VCaP (cell line): ENCODE measurements around the gene MIX23.

Experiments
- H3K27ac ChIP-seq: fragments of 450-650 bp; 2 replicates; pipeline ENCODE4 v1.5.1; 2017
- CTCF ChIP-seq: fragments of 450-650 bp; conservative IDR thresholded peaks from 2 replicates; pipeline ENCODE4 v1.5.1; 2017; ENCODE audit warnings: mild to moderate bottlenecking, moderate library complexity

The MIX23 gene

GRCh38 chr3:122405015-122405414 lies 22.0 kb upstream of the MIX23 start:
- TF ChIP-seq CTCF = no peak
- H3K27ac ChIP-seq = no peak overlapping the region

- TF ChIP-seq CTCF = no peak
- H3K27ac ChIP-seq = no peak overlapping the region
Observed at GRCh38 chr3:122403489-122403888, 20.5 kb upstream of the MIX23 start.

GRCh38 chr3:122398920-122399319 lies 15.9 kb upstream of the MIX23 start:
- H3K27ac ChIP-seq = peak overlapping the region; percentile 34; the same call in 1 of the 2 replicates
- TF ChIP-seq CTCF = no peak

- TF ChIP-seq CTCF = no peak
- H3K27ac ChIP-seq = no peak overlapping the region
Observed at GRCh38 chr3:122397201-122397600, 14.2 kb upstream of the MIX23 start.

- TF ChIP-seq CTCF = no peak
- no peak overlapping the region for H3K27ac ChIP-seq
Observed at GRCh38 chr3:122396511-122396910, 13.5 kb upstream of the MIX23 start.

- TF ChIP-seq CTCF = no peak
- H3K27ac ChIP-seq = no peak overlapping the region
Observed at GRCh38 chr3:122395582-122395981, 12.6 kb upstream of the MIX23 start.

GRCh38 chr3:122394173-122394572 lies 11.1 kb upstream of the MIX23 start:
- H3K27ac ChIP-seq = peak overlapping the region; percentile 56
- TF ChIP-seq CTCF = no peak
